HG03520 (cell line): ENCODE data around the gene ZNF236.
A peak's percentile ranks its signal among the peaks of the same experiment; 100 is the strongest.

ENCODE experiments used
- ATAC-seq: cut with Tn5 transposase; IDR thresholded peaks from one replicate; pipeline ENCODE4 v1.9.1; 2021; ENCODE audit warnings: mild to moderate bottlenecking, moderate library complexity; ENCODE audit not compliant: unreplicated experiment

ZNF236 gene

DNA sequence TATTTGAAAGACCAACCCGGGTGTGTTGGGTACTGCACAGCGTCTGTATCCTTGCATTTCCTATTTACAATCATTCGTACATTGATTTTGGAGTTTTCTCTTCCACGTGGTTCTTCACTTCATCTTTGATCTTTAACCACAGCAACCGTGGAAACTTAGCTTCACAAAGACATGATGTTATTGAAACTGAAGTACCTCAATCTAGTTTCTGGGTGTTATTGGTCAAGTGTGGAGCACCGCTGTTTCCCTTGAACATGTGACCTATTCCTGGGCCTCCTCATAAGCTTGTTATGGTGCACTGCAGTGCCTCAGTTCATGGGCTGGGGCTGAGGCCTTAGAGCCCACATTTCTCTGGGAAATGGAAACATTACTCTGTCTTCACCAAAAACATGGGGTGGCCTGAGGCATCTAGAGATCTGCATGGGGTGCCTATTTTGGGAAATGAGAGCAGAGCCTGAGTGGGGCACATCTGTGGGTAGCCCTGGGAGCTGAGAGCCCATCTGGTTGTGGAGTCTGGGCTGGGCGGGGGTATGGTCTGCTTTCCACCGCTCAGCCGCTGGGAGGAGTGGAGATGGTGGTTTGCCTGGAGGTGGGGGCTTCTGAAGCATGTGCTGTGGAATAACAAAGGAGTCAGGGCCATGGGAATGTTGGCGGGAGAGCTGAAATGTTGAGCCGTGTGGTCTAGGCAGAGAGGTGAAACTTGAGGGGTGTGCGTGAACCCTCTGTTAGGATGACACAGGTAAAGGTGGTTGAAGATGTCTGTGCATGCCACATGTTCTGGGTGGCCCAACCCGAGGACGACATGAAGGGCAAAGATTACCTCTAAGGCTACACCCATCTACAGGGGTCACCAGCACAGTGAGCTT is 37.4 kb downstream of the ZNF236 start:
- no peak for ATAC-seq

DNA sequence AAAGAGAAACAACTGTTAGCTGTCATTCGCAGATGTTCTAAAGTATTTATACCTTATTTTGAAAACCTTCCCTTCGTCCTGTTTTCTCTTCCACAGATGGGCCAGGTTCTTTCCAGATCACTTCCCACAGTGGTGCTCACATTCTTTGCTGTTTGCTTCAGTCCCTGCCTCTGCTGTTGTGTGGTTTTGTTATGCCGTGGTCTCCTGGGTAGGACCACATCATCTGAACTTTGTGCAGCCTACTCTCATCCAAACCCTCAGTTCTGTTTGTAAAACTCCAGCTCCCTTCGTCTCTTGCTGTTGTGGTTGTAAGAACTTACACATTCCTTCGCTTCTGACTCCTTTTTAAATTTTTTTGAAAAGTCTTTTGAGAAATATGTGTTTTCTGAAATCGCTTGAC is 38.1 kb downstream of the ZNF236 start:
- ATAC-seq = no peak

DNA sequence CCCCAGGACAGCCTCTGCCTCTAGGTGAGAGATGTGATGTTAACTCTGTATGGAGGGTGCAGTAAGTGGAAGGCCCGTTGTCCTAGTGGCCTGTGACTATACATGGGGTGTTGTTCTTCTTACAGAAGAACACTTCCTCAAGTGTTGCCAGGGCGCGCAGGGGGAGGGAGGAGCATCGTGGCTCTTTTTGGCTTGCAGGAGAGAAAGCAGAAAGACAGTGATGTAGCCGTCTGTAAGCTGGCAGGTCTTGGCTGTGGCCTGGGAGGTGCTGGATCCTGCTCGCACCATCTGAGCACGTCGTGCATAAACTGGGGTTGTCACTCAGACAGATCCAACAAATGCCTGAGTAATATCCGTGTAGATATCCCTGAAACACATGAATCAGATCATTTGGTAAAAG is 44.3 kb downstream of the ZNF236 start:
- no peak for ATAC-seq

DNA sequence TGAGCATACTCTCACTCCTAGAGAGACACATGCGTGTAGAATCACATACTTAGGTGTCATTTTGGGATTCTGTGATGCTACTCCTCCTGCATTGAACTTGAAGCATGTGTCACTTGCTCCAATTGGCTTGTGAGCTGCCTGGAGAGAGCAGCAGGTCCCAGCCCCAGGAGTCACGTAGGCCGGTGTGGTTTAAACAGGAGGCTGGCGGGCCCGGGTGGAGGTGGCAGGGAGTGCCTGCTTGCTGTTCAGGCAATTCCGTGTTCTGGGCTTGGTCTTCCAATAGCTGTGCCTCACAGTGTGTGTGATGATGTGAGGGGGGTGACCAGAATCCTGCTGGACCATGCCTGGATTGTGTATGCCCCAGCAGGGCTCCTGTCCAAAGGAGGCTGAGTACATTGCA is 51.0 kb downstream of the ZNF236 start:
- no peak for ATAC-seq

DNA sequence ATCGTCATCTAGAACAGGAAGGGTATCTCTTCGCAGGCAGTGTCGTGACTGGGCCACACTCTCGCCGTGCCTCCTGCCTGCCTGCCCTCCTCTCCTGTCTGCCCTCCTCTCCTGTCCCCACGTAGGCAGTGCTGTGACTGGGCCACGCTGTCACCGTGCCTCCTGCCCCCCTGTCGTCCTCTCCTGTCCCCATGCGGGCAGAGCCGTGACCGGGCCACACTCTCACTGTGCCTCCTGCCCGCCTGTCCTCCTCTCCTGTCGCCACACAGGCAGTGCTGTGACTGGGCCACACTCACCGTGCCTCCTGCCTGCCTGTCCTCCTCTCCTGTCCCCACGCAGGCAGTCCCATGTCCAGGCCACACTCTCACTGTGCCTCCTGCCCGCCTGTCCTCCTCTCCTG is 51.4 kb downstream of the ZNF236 start:
- no peak for ATAC-seq

DNA sequence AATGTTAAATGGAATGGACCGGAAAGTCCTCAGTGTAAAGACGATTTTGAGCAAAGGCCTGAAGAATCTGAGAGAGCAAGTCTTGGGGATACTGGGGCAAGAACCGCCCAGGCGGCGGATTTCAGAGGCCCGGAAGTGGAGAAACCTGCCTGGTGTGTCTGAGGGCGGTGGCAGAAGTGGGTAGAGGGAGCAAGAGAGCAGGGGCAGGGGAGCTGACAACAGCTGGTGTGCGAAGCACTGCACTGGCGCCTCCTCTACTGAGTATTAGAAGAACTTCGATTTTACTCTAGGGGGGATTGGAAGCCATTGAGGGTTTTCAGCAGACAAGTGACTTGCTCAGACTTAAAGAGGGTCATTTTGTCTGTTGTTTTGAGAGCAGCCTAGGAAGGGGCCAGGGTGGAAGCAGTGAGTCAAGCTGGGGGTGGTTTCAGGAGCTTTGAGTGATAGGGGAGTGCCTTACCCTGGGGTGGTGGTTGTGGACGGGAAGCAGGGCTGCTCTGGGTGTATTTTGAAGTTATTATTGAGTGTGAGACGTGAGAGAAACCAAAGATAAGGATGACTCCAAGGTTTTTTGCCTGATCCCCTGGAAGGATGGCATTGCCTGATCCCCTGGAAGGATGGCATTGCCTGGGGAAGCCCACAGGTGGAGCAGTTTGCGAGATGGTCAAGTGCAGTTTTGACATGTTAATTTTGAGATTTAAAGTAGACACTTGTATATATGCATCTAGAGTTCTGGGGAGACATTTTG is 52.5 kb downstream of the ZNF236 start:
- peak; percentile 38 for ATAC-seq

DNA sequence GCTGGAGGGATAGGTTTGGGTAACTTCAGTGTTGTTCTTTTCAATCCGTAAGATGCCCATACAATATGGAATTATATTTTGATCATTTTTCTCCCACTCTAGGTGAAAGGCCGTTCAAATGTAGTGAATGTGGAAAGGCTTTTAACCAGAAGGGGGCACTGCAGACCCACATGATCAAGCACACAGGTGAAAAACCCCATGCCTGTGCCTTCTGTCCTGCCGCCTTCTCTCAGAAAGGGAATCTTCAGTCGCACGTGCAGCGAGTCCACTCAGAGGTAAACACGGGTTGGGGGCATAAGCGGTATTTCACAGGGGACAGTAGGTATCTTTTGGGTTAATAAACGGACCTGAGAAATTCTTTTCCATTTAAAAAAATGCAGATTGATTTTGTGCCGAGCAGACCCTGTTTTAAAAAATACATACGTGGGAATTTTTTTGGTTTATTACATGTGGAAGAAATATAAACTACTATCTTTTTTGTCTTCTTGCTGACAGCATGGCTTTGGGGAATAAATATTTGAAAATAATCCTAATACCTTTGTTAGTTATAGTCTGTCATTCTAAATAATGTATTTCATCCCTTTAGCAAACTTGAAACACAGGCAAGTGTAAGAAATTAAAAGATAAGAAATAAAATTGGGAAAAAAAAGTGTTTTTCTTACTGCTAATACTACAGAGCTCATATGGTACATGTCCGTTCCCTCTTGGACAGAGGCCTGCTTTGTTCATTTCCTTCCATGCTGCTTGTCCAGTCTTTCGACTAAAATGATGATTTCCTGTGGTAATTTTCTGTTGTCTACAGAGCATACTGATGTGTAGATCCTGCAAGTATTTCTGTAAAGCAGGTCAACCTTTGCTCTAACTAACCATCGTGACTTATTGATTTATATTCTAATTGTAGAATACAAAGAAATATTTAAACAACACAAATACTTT is 53.3 kb downstream of the ZNF236 start:
- ATAC-seq = peak; percentile 68

DNA sequence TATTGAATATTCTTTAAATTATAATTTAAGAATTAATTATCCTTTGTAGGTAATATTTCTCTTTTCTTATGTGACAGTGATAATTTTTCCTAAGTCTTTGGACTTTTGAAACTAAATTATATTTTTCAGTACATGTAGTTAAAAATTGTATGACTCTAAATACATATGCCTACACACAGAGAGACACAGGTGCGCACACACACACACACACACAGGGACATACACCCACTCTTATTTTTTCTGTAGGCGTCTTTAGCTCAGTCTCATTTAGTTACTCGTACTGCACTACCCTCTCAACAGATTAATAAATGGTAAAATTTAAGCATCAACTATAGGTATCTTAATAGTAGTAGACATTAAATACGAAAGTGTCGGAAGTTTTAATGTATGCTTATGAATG is 56.1 kb downstream of the ZNF236 start:
- no peak for ATAC-seq

DNA sequence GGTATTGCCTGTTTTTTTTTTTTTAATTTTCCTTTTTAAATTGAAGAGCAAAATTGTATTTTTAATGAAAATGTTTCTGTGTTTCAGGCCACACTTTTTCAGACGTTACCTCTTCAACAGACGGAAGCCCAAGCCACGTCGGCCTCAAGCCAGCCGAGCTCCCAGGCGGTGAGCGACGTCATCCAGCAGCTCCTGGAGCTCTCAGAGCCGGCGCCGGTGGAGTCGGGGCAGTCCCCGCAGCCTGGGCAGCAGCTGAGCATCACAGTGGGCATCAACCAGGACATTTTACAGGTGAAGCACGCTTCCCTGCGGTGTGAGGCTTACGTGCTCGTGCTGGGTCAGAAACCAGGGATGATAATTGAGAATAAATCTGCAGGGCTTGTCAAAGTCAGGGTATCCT is 57.7 kb downstream of the ZNF236 start:
- ATAC-seq = no peak

DNA sequence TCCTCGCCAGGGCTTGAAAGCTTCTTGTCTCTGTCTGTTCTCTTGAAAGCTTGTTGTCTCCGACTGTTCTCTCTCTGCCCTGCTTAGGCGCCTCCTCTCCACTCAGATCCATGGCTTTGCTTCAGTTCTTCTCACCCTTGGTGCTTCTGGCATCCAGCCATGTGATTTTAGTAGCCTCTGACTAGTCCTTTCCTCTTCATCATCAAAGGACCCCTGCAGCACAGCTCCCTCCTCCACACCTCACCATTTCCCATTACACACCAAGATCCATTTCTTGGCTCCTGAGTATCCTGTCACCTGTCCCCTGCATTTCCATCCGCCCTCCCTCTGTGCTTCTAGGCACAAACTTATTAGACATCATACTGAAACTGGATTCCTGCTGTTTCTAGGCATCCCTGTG is 59.4 kb downstream of the ZNF236 start:
- ATAC-seq = no peak

DNA sequence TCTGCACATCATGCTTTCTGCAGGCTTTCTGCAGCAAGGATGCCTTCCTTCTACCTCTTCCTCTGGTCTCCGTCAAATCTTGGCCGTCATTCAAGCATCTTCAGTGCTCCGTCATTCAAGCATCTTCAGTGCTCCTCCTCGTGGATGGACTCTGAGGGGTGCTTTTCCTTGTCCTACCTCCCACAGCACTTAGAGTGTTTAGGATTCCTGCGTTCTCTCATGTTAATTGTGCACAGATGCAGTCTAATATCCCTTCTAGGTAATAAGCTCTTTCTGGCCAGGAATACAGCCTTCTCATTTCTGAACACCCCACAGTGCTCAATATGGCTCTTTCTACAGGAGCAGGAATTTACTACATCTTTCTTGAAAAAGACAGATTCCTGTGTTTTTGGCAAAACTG is 59.8 kb downstream of the ZNF236 start:
- no peak for ATAC-seq

DNA sequence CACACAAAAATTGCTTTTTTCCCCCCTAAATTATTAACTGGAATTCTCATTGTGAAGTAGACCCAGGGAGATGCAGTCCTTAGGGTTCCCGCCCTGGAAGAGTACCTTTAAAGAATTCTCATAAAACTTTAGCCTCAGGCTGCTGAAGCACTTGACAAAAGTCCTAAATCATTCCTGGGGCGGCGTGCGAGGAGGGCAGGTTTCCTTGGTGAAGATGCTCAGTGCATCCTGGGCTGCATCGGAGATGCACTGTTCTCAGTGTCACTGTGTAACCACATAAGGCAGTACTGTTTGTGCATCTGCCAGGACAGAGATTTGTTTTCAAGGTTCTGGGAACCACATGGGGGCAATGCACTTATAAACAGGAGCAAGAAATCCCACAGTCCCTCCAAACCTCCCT is 62.6 kb downstream of the ZNF236 start:
- no peak for ATAC-seq

DNA sequence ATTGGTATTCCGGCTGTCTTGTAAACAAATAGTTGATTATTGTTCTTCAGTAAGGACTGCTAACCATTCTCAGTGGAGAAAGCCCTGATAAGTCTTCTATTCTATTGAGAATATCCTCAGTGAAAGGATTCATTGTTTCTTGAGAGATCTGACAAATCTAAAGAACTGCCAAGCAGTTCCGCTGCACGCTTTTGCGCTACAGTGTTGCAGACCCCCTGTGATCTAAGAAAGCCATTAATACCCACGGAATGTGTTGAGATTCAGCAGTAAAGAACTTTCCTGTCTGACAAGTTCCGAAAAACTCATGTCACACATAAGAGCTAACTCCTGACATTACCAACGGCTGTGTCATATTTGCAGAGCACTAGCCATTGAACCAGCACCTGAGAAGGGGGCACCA is 63.8 kb downstream of the ZNF236 start:
- ATAC-seq = no peak

DNA sequence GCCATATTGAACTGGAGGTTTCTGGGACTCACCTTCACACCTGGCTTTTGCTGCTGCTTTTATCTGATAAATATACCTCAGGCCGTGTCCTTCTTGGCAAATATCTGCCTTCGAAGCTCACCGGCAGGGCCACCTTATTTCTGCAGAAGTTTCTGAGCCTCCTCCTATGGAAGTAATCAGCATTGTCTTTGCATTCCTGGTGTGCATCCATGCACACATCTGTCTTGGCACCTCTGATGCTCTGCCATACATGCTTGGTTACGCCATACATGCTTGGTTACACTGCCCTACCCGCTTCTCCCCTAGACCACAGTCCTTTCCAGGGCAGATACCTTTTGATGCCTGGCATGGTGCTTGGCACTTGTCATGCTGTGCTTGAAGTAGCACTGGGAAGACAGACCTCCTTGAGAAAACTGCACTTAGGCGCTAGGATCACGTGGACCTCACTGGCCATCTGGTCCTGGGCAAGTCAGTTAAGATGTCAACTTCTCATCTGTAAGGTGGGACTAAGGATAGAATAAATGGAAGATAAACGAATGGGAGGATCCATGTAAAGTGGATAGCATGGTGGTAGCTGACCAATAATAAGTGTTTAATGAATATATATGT is 66.8 kb downstream of the ZNF236 start:
- no peak for ATAC-seq

DNA sequence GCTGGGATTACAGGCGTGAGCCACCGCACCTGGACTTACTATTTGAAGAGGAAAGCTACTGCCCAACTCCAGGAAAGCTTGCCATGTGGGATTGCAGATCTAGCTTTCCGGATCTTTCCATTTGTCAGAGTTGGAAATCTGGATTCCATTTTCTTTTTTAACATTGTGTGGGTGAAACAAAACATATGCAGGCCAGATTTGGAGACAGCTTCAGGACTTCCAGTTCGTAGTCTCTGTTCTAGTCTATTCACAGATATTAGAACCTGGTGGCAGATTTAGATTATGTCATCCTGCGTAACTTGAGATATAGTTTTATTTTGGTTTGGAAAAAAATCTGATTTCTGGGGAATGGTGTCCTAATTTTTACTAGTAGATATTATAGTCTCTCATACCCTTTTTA is 70.5 kb downstream of the ZNF236 start:
- ATAC-seq = no peak

DNA sequence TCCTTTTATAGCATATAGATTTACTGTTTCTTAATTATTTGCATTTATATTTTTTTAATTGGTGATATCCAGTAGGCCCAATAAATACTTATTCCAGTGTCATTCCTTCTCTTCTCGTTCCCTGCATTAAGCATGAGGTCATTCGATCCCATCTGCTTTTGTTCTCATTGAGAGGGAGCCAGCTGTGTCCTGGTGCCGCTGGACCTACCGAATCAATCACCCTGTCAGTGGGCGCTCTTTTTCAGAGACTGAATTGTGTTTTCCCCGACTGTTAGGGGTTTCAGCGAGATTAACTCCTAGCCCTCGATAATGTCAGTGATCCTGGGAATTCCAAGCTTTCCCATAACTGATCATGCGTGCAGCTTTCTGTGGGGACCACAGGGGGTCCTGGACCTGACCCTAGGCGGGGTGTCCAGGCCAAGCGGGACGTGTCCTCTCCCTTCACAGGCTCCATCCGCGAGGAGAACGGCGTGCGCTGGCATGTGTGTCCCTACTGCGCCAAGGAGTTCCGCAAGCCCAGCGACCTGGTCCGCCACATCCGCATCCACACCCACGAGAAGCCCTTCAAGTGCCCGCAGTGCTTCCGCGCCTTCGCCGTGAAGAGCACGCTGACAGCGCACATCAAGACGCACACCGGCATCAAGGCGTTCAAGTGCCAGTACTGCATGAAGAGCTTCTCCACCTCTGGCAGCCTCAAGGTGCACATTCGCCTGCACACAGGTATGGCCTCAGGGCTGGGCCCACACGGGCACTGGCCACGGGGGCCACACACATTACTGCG is 72.4 kb downstream of the ZNF236 start:
- no peak for ATAC-seq

DNA sequence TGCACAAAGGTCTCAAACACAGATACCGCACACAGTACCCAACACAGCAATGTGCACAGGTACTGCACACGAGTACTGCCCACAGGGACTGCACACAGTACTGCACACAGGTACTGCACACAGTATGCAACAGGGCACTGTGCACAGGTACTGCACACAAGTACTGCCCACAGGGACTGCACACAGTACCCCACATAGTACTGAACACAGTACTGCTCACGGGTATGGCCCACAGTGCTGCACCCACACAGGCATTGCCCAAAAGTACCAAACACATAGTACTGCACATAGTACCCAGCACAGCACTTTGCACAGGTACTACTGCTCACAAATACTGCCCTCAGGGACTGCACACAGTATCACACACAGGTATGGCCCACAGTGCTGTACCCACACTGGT is 73.1 kb downstream of the ZNF236 start:
- ATAC-seq = no peak

DNA sequence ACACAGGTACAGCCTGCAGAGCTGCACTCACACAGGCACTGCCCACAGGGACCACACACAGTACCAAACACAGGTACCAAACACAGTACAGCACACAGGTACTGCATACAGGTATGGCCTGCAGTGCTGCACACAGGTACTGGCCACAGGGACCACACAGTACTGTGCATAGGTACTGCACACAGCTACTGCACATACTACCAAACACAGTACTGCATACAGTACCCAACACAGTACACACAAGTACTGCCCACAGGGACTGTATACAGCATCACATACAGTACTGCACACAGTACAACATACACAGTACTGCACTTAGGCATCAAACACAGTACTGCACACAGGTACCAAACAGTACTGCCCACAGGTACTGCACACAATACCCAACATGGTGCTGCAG is 74.3 kb downstream of the ZNF236 start:
- no peak for ATAC-seq

DNA sequence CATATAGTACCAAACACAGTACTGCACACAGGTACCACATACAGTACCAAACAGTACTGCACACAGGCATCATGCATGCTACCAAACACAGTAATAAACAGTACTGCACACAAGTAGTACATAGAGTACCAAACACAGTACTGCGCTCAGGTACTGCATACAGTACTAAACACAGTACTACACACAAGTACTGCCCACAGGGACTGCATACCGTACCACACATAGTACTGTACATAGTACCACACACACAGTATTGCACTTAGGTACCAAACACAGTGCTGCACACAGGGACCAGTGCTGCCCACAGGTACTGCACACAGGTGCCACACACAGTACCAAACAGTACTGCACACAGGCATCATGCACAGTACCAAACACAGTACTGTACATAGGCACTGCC is 74.9 kb downstream of the ZNF236 start:
- no peak for ATAC-seq

DNA sequence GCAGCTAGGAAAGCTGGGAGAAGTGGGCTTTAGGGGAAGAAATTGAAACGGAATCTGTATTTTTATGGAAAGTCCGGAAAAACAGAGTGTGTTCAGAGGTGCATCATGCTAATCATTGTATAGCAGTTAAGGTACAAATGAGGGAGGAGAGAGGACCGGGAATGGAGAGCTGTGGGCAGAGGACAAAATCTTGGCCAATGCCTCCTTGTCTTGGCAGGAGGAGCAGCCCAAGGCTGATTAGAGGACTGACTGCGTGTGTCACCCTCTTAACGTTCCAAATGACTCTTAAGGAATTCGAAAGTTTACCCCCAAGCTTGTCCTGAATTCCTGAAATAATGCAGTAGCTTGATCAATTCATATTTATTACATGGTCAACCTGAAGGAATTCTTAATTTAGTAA is 81.0 kb downstream of the ZNF236 start:
- ATAC-seq = no peak
